K562 (cell line): ENCODE measurements around the gene ITLN1. TPM values are rescaled to one million over a fixed set of nuclear protein-coding genes. Genes with fewer than 3 reads are reported as not detected.

ENCODE experiments used
- ATAC-seq: fragments of 200-7000 bp; cut with Tn5 transposase; 3 replicates; pipeline ENCODE4 v1.9.1; 2020; ENCODE audit warnings: moderate library complexity
- BruUV-seq: library from RNA; stranded (reverse); fragments of 400-500 nt; replicated peaks from 2 replicates; lab custom pipeline; 2021; lab: Mats Ljungman, UMichigan
- CTCF ChIA-PET: fragments of 300-600 bp; formaldehyde crosslinking; extraction: SDS; loops from one replicate; lab custom pipeline; 2021; ENCODE audit warnings: low intra/inter-chr PET ratio; lab: Yijun Ruan, JAX
- POLR2A ChIA-PET: fragments of 300-600, 350-650 bp; sonication (Branson Sonifier 250); formaldehyde crosslinking; extraction: SDS; loops from one replicate; lab custom pipeline; 2021; ENCODE audit warnings: antibody characterized with exemption, inconsistent platforms; lab: Yijun Ruan, JAX
- DNase-seq, 4 experiments: peaks; one replicate each; pipeline versions ENCODE4 v3.0.0 to v3.0.0-alpha.2; 2011 to 2018; ENCODE audit warnings: low spot score in 3 of 4, mixed read lengths in 3 of 4; ENCODE audit errors: extremely low read depth in 1 of 4
- FAIRE-seq: peaks from 2 replicates; lab custom pipeline; 2011; peaks lifted over from hg19 to GRCh38; lab: Jason Lieb, UNC
- H2AFZ ChIP-seq: 2 replicates; pipeline ENCODE4 v1.6.0; 2011; ENCODE audit warnings: low read depth, low read length, control low read depth, inconsistent platforms
- H3K27ac ChIP-seq: fragments of 200-600 bp; 3 replicates; pipeline ENCODE4 v1.8.0; 2011; ENCODE audit warnings: low read depth, mild to moderate bottlenecking, control low read depth, inconsistent platforms, low read length, moderate library complexity, mixed read lengths; ENCODE audit errors: extremely low read depth
- H3K27me3 ChIP-seq, 2 experiments: fragments of 300-600 bp in 1 of 2; 2 replicates in 1 of 2; 3 replicates in 1 of 2; pipeline versions ENCODE4 v1.6.0 to v1.8.0; 2011; ENCODE audit warnings: inconsistent platforms in 2 of 2, low read length in 2 of 2, mild to moderate bottlenecking in 1 of 2, mixed read lengths in 1 of 2, moderate library complexity in 1 of 2; ENCODE audit not compliant: control insufficient read depth in 2 of 2, insufficient read depth in 2 of 2
- H3K36me3 ChIP-seq: fragments of 300-600 bp; 3 replicates; pipeline ENCODE4 v1.8.0; 2011; ENCODE audit warnings: mild to moderate bottlenecking, low read length, inconsistent platforms; ENCODE audit not compliant: control insufficient read depth, insufficient read depth
- H3K4me1 ChIP-seq, 2 experiments: fragments of 200-600 bp in 1 of 2; replicated peaks in 1 of 2; 2 replicates in 1 of 2; 3 replicates in 1 of 2; pipeline versions ENCODE4 v1.5.1 to v1.8.0; 2011; ENCODE audit warnings: inconsistent platforms in 2 of 2, low read length in 2 of 2, mild to moderate bottlenecking in 1 of 2, mixed read lengths in 1 of 2, moderate library complexity in 1 of 2; ENCODE audit not compliant: control insufficient read depth in 2 of 2, insufficient read depth in 2 of 2
- H3K4me2 ChIP-seq: 2 replicates; pipeline ENCODE4 v1.6.1; 2011; ENCODE audit warnings: low read length, control low read depth, inconsistent platforms, mixed read lengths; ENCODE audit not compliant: insufficient read depth
- H3K4me3 ChIP-seq: fragments of 200-600 bp; sonication (generic), shearing (Covaris generic); 2 replicates; pipeline ENCODE4 v1.5.1; 2016; ENCODE audit warnings: control low read depth, inconsistent platforms
- H3K79me2 ChIP-seq: fragments of 200-600 bp; 3 replicates; pipeline ENCODE4 v1.8.0; 2011; ENCODE audit warnings: low read length, inconsistent platforms; ENCODE audit not compliant: control insufficient read depth, insufficient read depth
- H3K9ac ChIP-seq, 2 experiments: 2 replicates each; pipeline versions ENCODE4 v1.6.0 to v1.6.1; 2011; ENCODE audit warnings: low read depth in 2 of 2, low read length in 2 of 2, control low read depth in 1 of 2, inconsistent platforms in 1 of 2, mild to moderate bottlenecking in 1 of 2, mixed read lengths in 1 of 2; ENCODE audit not compliant: insufficient read depth in 1 of 2
- H3K9me1 ChIP-seq: one replicate; pipeline ENCODE4 v1.6.0; 2011; ENCODE audit warnings: inconsistent platforms, mild to moderate bottlenecking, low read length, moderate library complexity; ENCODE audit not compliant: control insufficient read depth, insufficient read depth
- H3K9me3 ChIP-seq: replicated peaks from 2 replicates; pipeline ENCODE4 v1.5.1; 2011; ENCODE audit warnings: low read depth, low read length, inconsistent platforms; ENCODE audit not compliant: control insufficient read depth, insufficient read depth
- H4K20me1 ChIP-seq: replicated peaks from 2 replicates; pipeline ENCODE4 v1.6.1; 2011; ENCODE audit warnings: low read length, inconsistent platforms, mixed read lengths; ENCODE audit not compliant: control insufficient read depth, insufficient read depth
- KLF13 ChIP-seq: fragments of 450-650 bp; IDR thresholded peaks from 2 replicates; pipeline ENCODE4 v1.6.1; 2016; ENCODE audit warnings: missing genetic modification characterization, low read depth, mild to moderate bottlenecking, missing compliant biosample characterization, moderate library complexity, borderline replicate concordance
- MGA ChIP-seq: fragments of 450-650 bp; IDR thresholded peaks from 2 replicates; pipeline ENCODE4 v1.6.1; 2016; ENCODE audit warnings: mild to moderate bottlenecking, moderate library complexity
- NELFE ChIP-seq: IDR thresholded peaks from 2 replicates; pipeline ENCODE4 v1.6.1; 2011; ENCODE audit warnings: mild to moderate bottlenecking; ENCODE audit not compliant: insufficient read depth, insufficient read length
- NFRKB ChIP-seq: fragments of 450-650 bp; IDR thresholded peaks from 2 replicates; pipeline ENCODE4 v1.6.1; 2016; ENCODE audit warnings: low read depth
- SRSF7 ChIP-seq: fragments of 200-400 bp; formaldehyde crosslinking; optimal IDR thresholded peaks from 2 replicates; pipeline ENCODE3; 2017; ENCODE audit warnings: mild to moderate bottlenecking, low read depth, low read length
- TCF7 ChIP-seq: sonication (generic); IDR thresholded peaks from 2 replicates; pipeline ENCODE4 v1.6.1; 2016; ENCODE audit warnings: antibody characterized with exemption, borderline replicate concordance
- ZNF253 ChIP-seq: fragments of 250-450 bp; sonication (Bioruptor Pico); conservative IDR thresholded peaks from 2 replicates; pipeline ENCODE4 v1.6.1; 2021; ENCODE audit warnings: mild to moderate bottlenecking
- WGBS: fragments of 100-300 bp; shearing (Covaris generic); methylation state at CpG from one replicate; pipeline ENCODE4 v1.1.6; 2016; ENCODE audit warnings: low coverage, mixed read lengths; ENCODE audit not compliant: insufficient coverage; ENCODE audit errors: missing lambda C conversion rate; 5-methylcytosine and 5-hydroxymethylcytosine counted together
- in situ Hi-C: fragments of 300-500 bp; cut with MboI; formaldehyde crosslinking; loops from 4 replicates; pipeline ENCODE4 v1.15.0; 2018; ENCODE audit warnings: inconsistent platforms, mixed read lengths
- intact Hi-C: fragments of 100-400 bp; cut with micrococcal nuclease; formaldehyde crosslinking; loops from 2 replicates; pipeline ENCODE4 v1.14.2; 2022
- polyA plus RNA-seq, 8 experiments: library from polyadenylated mRNA; depleted of rRNA in 4 of 8; stranded (reverse) in 5 of 8; unstranded in 3 of 8; fragments of >200 nt; fragmentation: Nextera tagmentation in 2 of 8; fragmentation: Illumina TruSeq in 1 of 8; extraction: Ambion mirVana in 2 of 8; extraction: Trizol in 1 of 8; gene quantifications; 2 replicates each; pipeline versions ENCODE4 v1.2.1 to v1.2.3, GENCODE V29; 2011 to 2014; ENCODE audit warnings: inconsistent platforms in 1 of 8, missing spikeins in 1 of 8
- total RNA-seq, 7 experiments: library from RNA; depleted of rRNA in 6 of 7; stranded (reverse); fragments of >200 nt in 6 of 7; fragmentation: Illumina TruSeq in 2 of 7; extraction: Trizol in 2 of 7; gene quantifications; 2 replicates each; pipeline versions ENCODE4 v1.2.1 to v1.2.3, GENCODE V29; 2011 to 2021; ENCODE audit warnings: low replicate concordance in 1 of 7
- TF ChIP-seq, protein P1 (sequence below): sonication (generic); formaldehyde crosslinking; IDR thresholded peaks from 2 replicates; pipeline ENCODE4 v1.8.0; 2022; ENCODE audit warnings: missing genetic modification reagents, mild to moderate bottlenecking, moderate library complexity, borderline replicate concordance

ITLN1 gene
- total and polyA plus RNA-seq, 9 of the 15 experiments (the other 6 are each of a cell fraction or from before 2014, with no cell fraction given), result not detected

DNA sequence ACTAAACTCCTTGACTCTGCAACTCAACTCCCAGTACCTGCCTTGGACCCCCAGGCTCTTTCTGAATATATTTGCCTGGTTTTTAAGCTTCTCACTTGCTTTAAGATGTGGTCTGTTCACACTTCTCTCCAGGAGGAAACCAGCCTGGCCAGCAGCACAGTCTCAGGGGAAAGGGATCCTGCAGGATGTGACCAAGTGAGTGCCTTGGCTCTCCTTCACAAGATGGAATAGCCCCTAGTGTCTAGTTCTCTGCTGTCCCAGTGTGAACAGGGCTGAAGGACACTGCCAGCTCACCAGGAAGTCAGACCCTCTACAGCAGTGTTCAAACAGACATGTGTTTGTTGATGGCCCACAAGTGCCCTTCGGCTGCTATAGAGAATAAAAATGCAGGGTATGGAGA is 55.2 kb downstream of the ITLN1 start:
- H3K27ac ChIP-seq, result no peak overlapping the region
- no peak overlapping the region for H3K4me3 ChIP-seq
- no peak for ATAC-seq
- no peaks in the 10 kb centered on the region for H3K79me2 ChIP-seq
- no peak for DNase-seq
- ChIA-PET POLR2A (interaction anchor here (0.6 kb wide), 3 partner anchors 18 to 381 kb away, joined by 3 read pairs; no protein-coding TSS in a partner anchor), CTCF (interaction anchor here (1.1 to 1.9 kb wide), 2 partner anchors 103 to 148 kb away, joined by 4 to 8 read pairs; no protein-coding TSS in a partner anchor)
- H3K4me1 ChIP-seq, result no peaks in the 10 kb centered on the region
- peaks cover 0 to 12% of the 10 kb centered on the region in 2 experiments; a peak in 2 of 5 replicates for H3K27me3 ChIP-seq
- intact Hi-C loops, result loop anchor here (1.0 to 10.0 kb wide), 4 partner anchors 49 to 345 kb away; partner anchors contain the start of gene B4GALT3
- FAIRE-seq, result no peak
- 7% methylated on average over 1 of the region's 1 CpG for WGBS
- no peak overlapping the region for H3K4me2 ChIP-seq
- no peak overlapping the region for H3K9ac ChIP-seq
- no peaks in the 10 kb centered on the region for H3K9me1 ChIP-seq
- BruUV-seq, result no TSS peak
- no peaks in the 10 kb centered on the region for H3K36me3 ChIP-seq
- no peaks in the 10 kb centered on the region for H4K20me1 ChIP-seq
- no peak overlapping the region for H2AFZ ChIP-seq
- H3K9me3 ChIP-seq, result no peaks in the 10 kb centered on the region
- in situ Hi-C loops, result loop anchor here (25.0 kb wide), 1 partner anchor 258 kb away; the partner anchor contains the start of genes KLHDC9 and NECTIN4
- TF ChIP-seq ZNF253 (CRISPR knock-in tag) (no peak), KLF13 (tag) (no peak), MGA (no peak), NFRKB (no peak), NELFE (no peak), SRSF7 (no peak), TCF7 (no peak)
- TF ChIP-seq, protein P1, sequence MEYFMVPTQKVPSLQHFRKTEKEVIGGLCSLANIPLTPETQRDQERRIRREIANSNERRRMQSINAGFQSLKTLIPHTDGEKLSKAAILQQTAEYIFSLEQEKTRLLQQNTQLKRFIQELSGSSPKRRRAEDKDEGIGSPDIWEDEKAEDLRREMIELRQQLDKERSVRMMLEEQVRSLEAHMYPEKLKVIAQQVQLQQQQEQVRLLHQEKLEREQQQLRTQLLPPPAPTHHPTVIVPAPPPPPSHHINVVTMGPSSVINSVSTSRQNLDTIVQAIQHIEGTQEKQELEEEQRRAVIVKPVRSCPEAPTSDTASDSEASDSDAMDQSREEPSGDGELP, result no peak
